Left ventricle myocardium inferior (tissue), 1 donor: Measurements from ENCODE around the gene DLL1. TPM values are rescaled to one million over a fixed set of nuclear protein-coding genes. Genes with fewer than 3 reads are reported as not detected.
A peak's percentile ranks its signal among the peaks of the same experiment; 100 is the strongest.
"Not testable (repeated sequence)": the region's sequence is repeated elsewhere in the genome, so short reads cannot be mapped to it uniquely, and the experiment has no call there.

Experiments used
- DNase-seq: peaks from one replicate; pipeline ENCODE4 v3.0.0-alpha.2; 2020
- H3K27ac ChIP-seq: fragments of 200-600 bp; replicated peaks from 2 replicates; pipeline ENCODE4 v1.8.0; 2021
- H3K27me3 ChIP-seq: fragments of 200-600 bp; 2 replicates; pipeline ENCODE4 v1.8.0; 2021; ENCODE audit warnings: low read depth
- H3K36me3 ChIP-seq: fragments of 200-600 bp; 2 replicates; pipeline ENCODE4 v1.8.0; 2021
- H3K4me1 ChIP-seq: fragments of 200-600 bp; 2 replicates; pipeline ENCODE4 v1.8.0; 2021
- H3K4me3 ChIP-seq: fragments of 200-600 bp; 2 replicates; pipeline ENCODE4 v1.8.0; 2021; ENCODE audit warnings: mild to moderate bottlenecking, moderate library complexity
- H3K9me3 ChIP-seq: fragments of 200-600 bp; replicated peaks from 2 replicates; pipeline ENCODE4 v1.8.0; 2021
- CTCF ChIP-seq: fragments of 200-600 bp; IDR thresholded peaks from 2 replicates; pipeline ENCODE4 v1.8.0; 2021; ENCODE audit warnings: antibody characterized with exemption, mild to moderate bottlenecking, borderline replicate concordance
- intact Hi-C: fragments of 100-400 bp; cut with micrococcal nuclease; formaldehyde crosslinking; loops from one replicate; pipeline ENCODE4 v1.11.0; 2022
- total RNA-seq: library from RNA; stranded (reverse); fragmentation: NEBNext Ultra II Directional; extraction: Animal tissue kit (Norgen Biotek cat#: 25700); gene quantifications from one replicate; pipeline ENCODE4 v1.2.1, GENCODE V29; 2021
- donor health status: DM: no; HTN: yes; CAD: no; lungs with severe emphysema.

Gene DLL1
- total RNA-seq, 1 donor from 2014 or later, result 11.7 TPM

- H3K27ac ChIP-seq, result peak overlapping the region; percentile 79
- intact Hi-C loops, result no loop called here
- H3K4me3 ChIP-seq, result peak overlapping the region; percentile 32
Measured at GRCh38 chr6:170266061-170266825, 24.6 kb downstream of the DLL1 start.

GRCh38 chr6:170265655-170266054 lies 25.2 kb downstream of the DLL1 start:
- Histone ChIP-seq H3K4me1 (peaks cover 15% of the 10 kb centered on the region), H3K27ac (peak overlapping the region; percentile 79), H3K27me3 (no peaks in the 10 kb centered on the region), H3K9me3 (no peaks in the 10 kb centered on the region), H3K36me3 (no peaks in the 10 kb centered on the region), H3K4me3 (peak overlapping the region; percentile 32)
- peak; percentile 15 for TF ChIP-seq CTCF
- intact Hi-C loops, result no loop called here
- DNase-seq, result peak; percentile 82

More at GRCh38 chr6:170266061-170266825, 24.6 kb downstream of the DLL1 start:
- Histone ChIP-seq H3K9me3 (no peaks in the 10 kb centered on the region), H3K4me1 (peaks cover 15% of the 10 kb centered on the region), H3K36me3 (no peaks in the 10 kb centered on the region), H3K27me3 (no peaks in the 10 kb centered on the region)
- no peak for TF ChIP-seq CTCF
- no peak for DNase-seq

GRCh38 chr6:170264644-170265043 lies 26.2 kb downstream of the DLL1 start:
- H3K27ac ChIP-seq, H3K9me3 ChIP-seq, H3K36me3 ChIP-seq, intact Hi-C loops, H3K4me3 ChIP-seq, H3K27me3 ChIP-seq, DNase-seq: not testable (repeated sequence)
- peaks cover 15% of the 10 kb centered on the region for H3K4me1 ChIP-seq

GRCh38 chr6:170264086-170264485 lies 26.8 kb downstream of the DLL1 start:
- H3K27ac ChIP-seq, result no peak overlapping the region
- no peaks in the 10 kb centered on the region for H3K36me3 ChIP-seq
- no peak for TF ChIP-seq CTCF
- intact Hi-C loops, result no loop called here
- no peak overlapping the region for H3K4me3 ChIP-seq
- H3K27me3 ChIP-seq, result no peaks in the 10 kb centered on the region
- H3K4me1 ChIP-seq, result peaks cover 15% of the 10 kb centered on the region
- no peaks in the 10 kb centered on the region for H3K9me3 ChIP-seq
- no peak for DNase-seq

- no peak overlapping the region for H3K4me3 ChIP-seq
- no peaks in the 10 kb centered on the region for H3K9me3 ChIP-seq
- H3K27me3 ChIP-seq, result no peaks in the 10 kb centered on the region
- H3K36me3 ChIP-seq, result no peaks in the 10 kb centered on the region
- no peak for DNase-seq
- H3K27ac ChIP-seq, result no peak overlapping the region
- intact Hi-C loops, result no loop called here
- H3K4me1 ChIP-seq, result peaks cover 15% of the 10 kb centered on the region
- no peak for TF ChIP-seq CTCF
Measured at GRCh38 chr6:170263410-170263809, 27.5 kb downstream of the DLL1 start.

- Histone ChIP-seq H3K27me3 (no peaks in the 10 kb centered on the region), H3K27ac (no peak overlapping the region), H3K4me1 (peaks cover 15% of the 10 kb centered on the region), H3K9me3 (no peaks in the 10 kb centered on the region), H3K36me3 (no peaks in the 10 kb centered on the region), H3K4me3 (no peak overlapping the region)
- DNase-seq, result no peak
- TF ChIP-seq CTCF, result no peak
- intact Hi-C loops, result no loop called here
Measured at GRCh38 chr6:170262489-170263088, 28.3 kb downstream of the DLL1 start.
